H1 (cell line): Measurements from ENCODE around the gene YLPM1. TPM values are rescaled to one million over a fixed set of nuclear protein-coding genes. Genes with fewer than 3 reads are reported as not detected.

Experiments used
- CHD7 ChIP-seq: fragments of 300-600 bp; sonication (generic); IDR thresholded peaks from 2 replicates; pipeline ENCODE4 v1.7.1; 2012; ENCODE audit warnings: low read length, moderate library complexity, mild to moderate bottlenecking, inconsistent platforms; ENCODE audit not compliant: insufficient replicate concordance
- SP1 ChIP-seq: IDR thresholded peaks from 2 replicates; pipeline ENCODE4 v1.6.1; 2011; ENCODE audit warnings: low read depth, low read length
- polyA plus RNA-seq, 7 experiments: library from polyadenylated mRNA; depleted of rRNA in 3 of 7; stranded (reverse) in 5 of 7; unstranded in 2 of 7; fragments of >200 nt in 5 of 7; fragments of 200-250 nt in 2 of 7; gene quantifications; 1 replicate in 5 of 7; 2 replicates in 1 of 7; 4 replicates in 1 of 7; pipeline versions ENCODE4 v1.2.1 to v1.2.3, GENCODE V29; 2011 to 2013; ENCODE audit warnings: missing spikeins in 2 of 7, mixed read lengths in 2 of 7
- total RNA-seq: library from RNA; stranded (reverse); fragmentation: NEBNext Ultra II Directional; extraction: Animal tissue kit (Norgen Biotek cat#: 25700); gene quantifications from 2 replicates; pipeline ENCODE4 v1.2.1, GENCODE V29; 2021

Gene YLPM1
- total and polyA plus RNA-seq, 2 of the 8 experiments (the other 6 are each of a cell fraction or from before 2014, with no cell fraction given) = 13.5 to 71.7 TPM

GRCh38 chr14:74820288-74820687 is 57.2 kb downstream of the YLPM1 start (continued):
- TF ChIP-seq CHD7 = no peak
- no peak for TF ChIP-seq SP1
